HUES6 (cell line): ENCODE results near the gene KCNK17.

Experiments
- H3K27ac ChIP-seq: 2 replicates; pipeline ENCODE4 v1.7.0; 2013; ENCODE audit warnings: low read depth, mild to moderate bottlenecking, low read length, inconsistent platforms
- H3K27me3 ChIP-seq: 2 replicates; pipeline ENCODE4 v1.6.1; 2013; ENCODE audit warnings: low read length; ENCODE audit not compliant: control insufficient read depth, insufficient read depth
- H3K36me3 ChIP-seq: 2 replicates; pipeline ENCODE4 v1.6.1; 2013; ENCODE audit warnings: low read length; ENCODE audit not compliant: control insufficient read depth, insufficient read depth
- H3K4me1 ChIP-seq: 2 replicates; pipeline ENCODE4 v1.6.1; 2013; ENCODE audit warnings: low read length; ENCODE audit not compliant: control insufficient read depth, insufficient read depth
- H3K4me3 ChIP-seq: 2 replicates; pipeline ENCODE4 v1.5.1; 2013; ENCODE audit warnings: low read depth, low read length
- H3K9ac ChIP-seq: one replicate; pipeline ENCODE4 v1.6.1; 2013; ENCODE audit warnings: mild to moderate bottlenecking, low read length
- H3K9me3 ChIP-seq: 2 replicates; pipeline ENCODE4 v1.6.1; 2013; ENCODE audit warnings: low read depth, low read length; ENCODE audit not compliant: control insufficient read depth, insufficient read depth

Gene KCNK17

DNA sequence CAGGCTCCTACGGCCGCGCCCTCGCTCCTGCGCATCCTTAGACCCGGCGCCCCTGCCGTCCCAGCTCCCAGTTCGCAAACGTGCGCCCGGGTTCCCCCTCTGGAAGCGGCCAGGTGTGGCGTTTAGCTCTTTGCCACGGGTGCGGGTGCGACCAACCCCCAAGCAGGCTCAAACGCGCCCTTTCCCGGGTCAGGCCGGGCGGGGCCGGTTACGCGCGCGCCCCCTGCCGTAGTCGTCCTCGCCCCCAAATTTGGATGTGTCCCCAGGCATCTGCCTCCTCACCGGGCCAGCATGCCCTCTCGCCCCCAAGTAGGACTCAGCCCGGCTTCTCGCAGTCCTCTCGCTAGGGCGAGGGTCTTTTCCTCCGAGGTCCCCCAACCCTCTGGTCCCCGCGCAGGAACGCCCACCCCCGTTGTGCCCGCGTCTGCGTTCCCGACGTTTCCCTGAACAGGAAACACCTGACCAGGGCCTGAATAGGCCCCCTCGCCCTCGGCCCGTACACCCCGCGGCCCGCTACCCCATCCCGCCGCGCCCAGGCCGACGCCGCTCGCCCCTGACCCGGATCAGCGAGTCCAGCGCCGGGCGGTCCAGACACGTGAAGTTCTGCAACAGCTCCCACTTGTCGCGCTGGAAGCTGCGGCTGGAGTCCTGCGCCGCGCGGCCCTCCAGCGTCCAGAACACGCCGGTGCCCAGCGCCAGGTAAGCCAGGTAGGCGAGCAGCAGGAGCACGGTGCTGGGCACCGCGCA is 520 bp downstream of the KCNK17 start:
- Histone ChIP-seq H3K9ac (peak overlapping the region; percentile 38), H3K4me1 (0 out of 2 replicates have a peak, but pooled peaks cover 2% of the 10 kb centered on the region), H3K9me3 (no peaks in the 10 kb centered on the region), H3K36me3 (no peaks in the 10 kb centered on the region), H3K27me3 (peaks cover 81% of the 10 kb centered on the region), H3K27ac (no peak overlapping the region), H3K4me3 (peak overlapping the region; percentile 69)

DNA sequence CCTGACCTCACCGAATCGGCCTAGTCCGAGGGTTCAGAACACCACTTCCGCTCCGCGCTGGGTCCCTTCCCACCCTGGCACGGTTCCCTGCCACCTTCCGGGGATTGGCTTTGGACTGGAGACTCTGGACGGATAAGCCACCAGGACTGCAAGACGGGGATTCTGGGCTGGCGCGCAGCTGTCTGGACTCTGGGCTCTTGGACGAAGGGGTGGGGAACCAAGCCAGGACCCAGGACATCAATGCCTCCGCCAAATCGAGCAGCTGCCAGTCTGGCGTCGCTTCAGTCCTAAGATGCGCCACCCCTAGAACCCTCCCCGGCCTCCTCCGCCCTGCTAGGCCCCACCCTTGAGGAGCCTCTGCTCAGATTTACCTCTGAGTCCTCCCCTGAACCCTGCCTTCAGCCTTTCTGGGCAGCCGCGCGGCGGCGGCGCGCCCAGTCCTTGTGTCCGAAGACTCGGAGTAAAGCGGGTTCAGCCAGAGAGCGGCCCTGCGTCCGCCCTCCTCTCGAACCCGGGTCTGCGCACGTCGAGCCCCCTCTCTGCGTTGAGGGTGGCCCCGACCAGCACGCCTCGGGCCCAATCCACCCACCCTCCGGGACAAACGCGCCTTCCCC is 1.2 kb downstream of the KCNK17 start:
- Histone ChIP-seq H3K36me3 (no peaks in the 10 kb centered on the region), H3K4me1 (0 out of 2 replicates have a peak, but pooled peaks cover 2% of the 10 kb centered on the region), H3K27me3 (peaks cover 76% of the 10 kb centered on the region), H3K9me3 (no peaks in the 10 kb centered on the region), H3K27ac (no peak overlapping the region), H3K4me3 (peak overlapping the region; percentile 69), H3K9ac (peak overlapping the region; percentile 38)

DNA sequence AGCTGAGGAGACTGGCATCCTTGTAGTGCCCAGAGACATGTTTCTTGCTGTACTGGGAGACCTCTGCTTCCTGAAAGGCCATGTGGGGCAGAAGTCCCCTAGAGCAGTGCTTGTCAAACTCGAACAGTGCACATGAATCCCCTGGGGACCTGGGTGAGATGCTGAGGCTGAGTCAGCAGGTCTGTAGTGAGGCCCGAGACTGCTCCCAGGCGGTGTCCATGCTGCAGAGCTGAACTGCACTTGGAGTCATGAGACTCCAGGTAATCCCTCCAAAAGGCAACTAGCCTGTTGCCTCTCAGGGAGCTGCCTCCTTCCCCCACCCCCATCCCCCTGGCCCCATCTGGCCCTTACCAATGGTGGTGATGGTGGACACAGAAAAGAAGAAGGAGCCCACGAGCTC is 3.7 kb downstream of the KCNK17 start:
- no peaks in the 10 kb centered on the region for H3K36me3 ChIP-seq
- H3K9me3 ChIP-seq, result no peaks in the 10 kb centered on the region
- H3K4me1 ChIP-seq, result 0 out of 2 replicates have a peak, but pooled peaks cover 2% of the 10 kb centered on the region
- no peak overlapping the region for H3K4me3 ChIP-seq
- H3K9ac ChIP-seq, result no peak overlapping the region
- H3K27me3 ChIP-seq, result peaks cover 53% of the 10 kb centered on the region
- H3K27ac ChIP-seq, result no peak overlapping the region

DNA sequence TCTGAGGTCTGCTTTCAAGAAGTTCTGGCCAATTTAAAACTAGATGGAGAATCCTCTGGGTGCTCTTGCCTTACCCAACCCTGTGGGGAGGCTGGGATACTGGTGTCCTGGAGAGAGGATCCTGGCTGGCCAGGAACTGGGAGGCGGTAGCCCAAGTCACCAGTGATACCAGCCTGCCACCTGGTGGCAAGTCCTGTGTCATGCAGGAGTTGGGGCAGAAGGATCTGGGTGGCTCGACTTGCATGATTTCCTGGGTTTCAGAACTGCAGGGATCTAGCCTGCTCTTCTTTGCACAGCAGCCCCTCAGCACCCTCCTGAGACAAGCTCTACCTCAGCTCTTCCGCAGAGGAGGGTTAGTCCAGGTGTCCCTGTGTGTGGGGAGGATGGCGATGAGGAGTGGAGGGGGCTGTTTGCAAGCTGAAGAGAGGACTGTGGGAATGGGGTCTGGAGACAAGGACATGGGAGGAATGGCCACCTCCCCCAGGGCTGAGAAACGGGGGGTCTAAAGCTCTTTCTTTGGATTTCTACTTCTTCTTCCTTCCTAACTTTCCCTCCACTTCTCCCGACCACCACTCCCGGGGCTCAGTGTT is 4.2 kb downstream of the KCNK17 start:
- Histone ChIP-seq H3K27me3 (peaks cover 48% of the 10 kb centered on the region), H3K9ac (no peak overlapping the region), H3K4me3 (no peak overlapping the region), H3K27ac (no peak overlapping the region), H3K4me1 (0 out of 2 replicates have a peak, but pooled peaks cover 2% of the 10 kb centered on the region), H3K36me3 (no peaks in the 10 kb centered on the region), H3K9me3 (no peaks in the 10 kb centered on the region)

DNA sequence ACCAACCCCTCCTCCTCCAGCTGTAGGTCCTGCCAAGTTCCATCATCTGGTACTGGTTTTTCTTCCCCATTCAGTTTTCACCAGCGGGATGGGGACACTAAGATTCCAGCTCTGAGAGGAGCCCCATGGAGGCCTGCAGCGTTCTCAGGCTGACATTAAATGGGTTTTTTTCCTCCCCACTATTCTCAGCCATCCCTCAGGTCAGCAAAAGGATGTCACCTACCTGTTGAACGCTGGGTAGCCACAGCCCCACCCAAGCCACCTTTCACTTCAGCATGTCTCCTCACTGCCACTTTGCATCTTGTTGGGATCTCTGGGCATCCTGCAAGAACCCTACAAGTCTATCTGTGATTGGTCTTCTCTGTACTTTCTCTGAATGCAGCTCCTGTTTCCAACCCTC is 6.8 kb downstream of the KCNK17 start:
- Histone ChIP-seq H3K27ac (no peak overlapping the region), H3K4me1 (peaks cover 5% of the 10 kb centered on the region; the same call in 1 of the 2 replicates), H3K36me3 (no peaks in the 10 kb centered on the region), H3K27me3 (peaks cover 22% of the 10 kb centered on the region), H3K9ac (no peak overlapping the region), H3K9me3 (no peaks in the 10 kb centered on the region), H3K4me3 (no peak overlapping the region)

DNA sequence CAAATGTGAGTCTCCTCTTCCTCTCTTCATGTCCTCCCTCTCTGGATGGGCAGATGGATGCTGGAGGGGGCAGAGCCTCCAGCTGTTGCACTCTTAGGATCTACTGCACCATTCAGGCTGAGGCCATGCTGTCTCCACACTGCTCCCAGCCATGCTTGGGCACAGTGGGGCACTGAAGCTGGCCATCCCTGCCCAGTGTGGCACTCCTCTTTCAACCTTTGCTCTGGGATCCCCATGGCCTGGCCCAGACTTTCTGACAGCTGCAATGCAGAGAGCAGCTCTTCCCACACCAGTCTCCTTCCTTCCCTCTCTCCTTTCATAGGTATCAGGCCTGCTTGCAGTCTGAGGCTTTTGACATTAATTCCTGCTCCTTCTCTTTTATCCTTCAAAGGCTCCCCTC is 9.3 kb downstream of the KCNK17 start:
- Histone ChIP-seq H3K4me3 (no peak overlapping the region), H3K9ac (no peak overlapping the region), H3K4me1 (peaks cover 6% of the 10 kb centered on the region; the same call in 1 of the 2 replicates), H3K27ac (no peak overlapping the region), H3K9me3 (no peaks in the 10 kb centered on the region), H3K36me3 (no peaks in the 10 kb centered on the region), H3K27me3 (no peaks in the 10 kb centered on the region)

DNA sequence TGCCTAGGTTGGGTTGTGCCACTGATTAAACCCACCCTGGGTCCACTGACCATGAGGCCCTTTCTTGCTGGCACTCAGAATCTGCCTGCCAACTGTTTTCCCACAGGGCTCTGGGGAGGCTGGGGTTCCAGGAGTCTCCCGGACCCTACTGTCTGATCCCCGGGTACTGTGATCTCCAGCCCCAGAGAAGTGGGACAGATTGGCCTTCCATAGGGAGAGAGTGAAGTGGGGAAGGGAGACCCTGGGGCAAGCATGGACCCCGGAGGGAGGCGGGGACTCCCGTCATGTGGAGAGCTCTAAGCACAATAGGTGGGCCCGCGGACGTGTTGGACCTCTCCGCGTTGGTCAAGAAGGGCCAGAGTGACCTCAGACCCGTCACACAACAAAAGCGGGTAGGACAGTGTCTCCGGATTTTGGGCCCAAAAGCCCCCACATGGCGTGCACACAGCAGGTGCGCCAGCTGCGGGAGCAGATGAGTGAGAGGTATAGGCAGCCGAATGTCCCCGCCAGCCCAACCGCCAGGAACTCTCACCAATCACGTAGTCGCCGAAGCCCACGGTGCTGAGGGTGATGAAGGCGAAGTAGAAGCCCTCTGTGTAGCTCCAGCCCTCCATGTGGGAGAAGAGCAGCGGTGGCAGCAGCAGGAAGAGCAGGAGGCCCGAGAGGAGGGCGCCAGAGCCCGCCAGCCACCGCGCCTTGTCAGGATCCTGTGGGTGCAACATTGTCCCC is 10.6 kb downstream of the KCNK17 start:
- Histone ChIP-seq H3K4me1 (peaks cover 6% of the 10 kb centered on the region; the same call in 1 of the 2 replicates), H3K9me3 (no peaks in the 10 kb centered on the region), H3K4me3 (no peak overlapping the region), H3K27me3 (no peaks in the 10 kb centered on the region), H3K36me3 (no peaks in the 10 kb centered on the region), H3K9ac (no peak overlapping the region), H3K27ac (no peak overlapping the region)

DNA sequence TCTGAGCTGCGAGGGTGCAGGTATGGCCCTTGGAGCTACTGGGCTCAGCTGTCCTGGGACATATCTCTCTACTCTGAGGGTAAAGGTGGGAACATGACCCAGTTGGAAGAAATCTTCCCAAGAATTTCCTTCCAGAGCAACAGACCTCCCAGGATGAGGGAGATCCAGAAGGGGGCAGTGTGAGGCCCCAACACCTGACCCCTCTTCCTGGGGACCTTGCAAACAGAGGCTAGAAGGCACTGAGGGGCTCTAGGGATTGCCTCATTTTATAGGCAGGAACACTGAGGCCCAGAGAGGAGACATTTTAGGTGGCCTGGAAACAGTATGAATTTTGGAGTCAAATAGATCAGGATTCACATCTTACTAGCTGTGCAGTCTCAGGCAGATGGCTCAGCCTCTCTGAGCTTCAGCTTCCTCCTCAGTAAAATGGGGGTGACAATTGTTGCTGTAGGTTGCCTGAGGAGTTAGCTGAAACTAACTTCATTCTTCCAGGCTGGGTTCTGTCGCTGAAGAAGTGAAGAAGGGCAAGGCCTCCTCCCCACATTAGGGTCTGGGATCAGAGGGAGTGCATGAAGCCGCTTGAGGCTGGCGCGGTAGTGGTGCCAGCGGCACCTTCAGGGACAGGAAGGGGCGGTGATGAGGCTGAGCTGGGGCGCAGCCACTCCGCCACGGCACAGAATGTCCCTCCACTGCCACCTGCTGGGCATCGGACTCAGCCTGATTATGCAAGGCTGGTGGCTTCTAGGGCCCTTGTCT is 11.4 kb downstream of the KCNK17 start:
- Histone ChIP-seq H3K9ac (no peak overlapping the region), H3K27ac (no peak overlapping the region), H3K27me3 (no peaks in the 10 kb centered on the region), H3K36me3 (no peaks in the 10 kb centered on the region), H3K4me3 (no peak overlapping the region), H3K4me1 (peaks cover 6% of the 10 kb centered on the region; the same call in 1 of the 2 replicates), H3K9me3 (no peaks in the 10 kb centered on the region)

DNA sequence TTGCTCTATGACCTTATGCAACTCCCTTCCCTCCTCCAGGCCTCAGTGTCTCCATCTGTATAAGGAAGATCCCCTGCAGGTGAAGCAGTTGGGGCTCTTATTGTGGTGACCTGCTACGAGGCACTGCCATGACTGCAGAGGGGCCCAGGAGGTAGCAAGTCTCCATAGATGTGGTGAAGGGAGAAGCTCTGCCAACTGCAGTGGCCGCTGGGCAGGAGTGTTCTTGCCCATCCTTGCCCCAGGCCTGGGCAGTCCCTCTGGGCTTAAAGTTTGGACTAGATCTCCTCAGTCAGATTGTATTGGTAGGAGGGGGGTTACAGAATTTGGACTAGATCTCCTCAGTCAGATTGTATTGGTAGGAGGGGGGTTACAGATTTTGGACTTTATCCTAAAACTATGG is 12.2 kb downstream of the KCNK17 start:
- H3K4me3 ChIP-seq, result no peak overlapping the region
- H3K27me3 ChIP-seq, result no peaks in the 10 kb centered on the region
- H3K9ac ChIP-seq, result no peak overlapping the region
- H3K36me3 ChIP-seq, result no peaks in the 10 kb centered on the region
- H3K9me3 ChIP-seq, result no peaks in the 10 kb centered on the region
- H3K27ac ChIP-seq, result no peak overlapping the region
- peaks cover 6% of the 10 kb centered on the region; the same call in 1 of the 2 replicates for H3K4me1 ChIP-seq

DNA sequence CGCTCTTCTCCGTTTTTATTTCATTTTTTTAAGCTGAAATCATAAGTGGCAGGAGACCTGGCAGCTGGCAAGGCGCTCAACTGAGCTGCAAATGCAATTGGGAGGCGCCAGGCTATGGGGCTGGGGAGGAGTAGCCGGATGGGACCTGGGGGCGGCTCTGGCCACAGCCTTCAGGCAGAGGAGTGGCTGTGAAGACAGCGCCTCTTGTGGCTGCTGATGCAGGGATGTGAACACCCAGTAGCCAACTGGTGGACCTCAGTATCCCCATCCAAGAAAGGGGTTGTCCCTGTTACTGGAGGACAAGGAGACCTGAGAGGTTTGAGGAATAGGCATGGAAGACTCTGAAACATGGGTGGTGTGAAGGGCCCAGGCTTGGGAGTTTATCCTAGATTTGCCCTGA is 12.6 kb downstream of the KCNK17 start:
- H3K9me3 ChIP-seq, result no peaks in the 10 kb centered on the region
- no peaks in the 10 kb centered on the region for H3K36me3 ChIP-seq
- H3K4me3 ChIP-seq, result no peak overlapping the region
- no peak overlapping the region for H3K9ac ChIP-seq
- peaks cover 6% of the 10 kb centered on the region; the same call in 1 of the 2 replicates for H3K4me1 ChIP-seq
- H3K27ac ChIP-seq, result no peak overlapping the region
- H3K27me3 ChIP-seq, result no peaks in the 10 kb centered on the region
